OCI-LY7 (cell line): ENCODE data around the gene CORO2B. TPM values are rescaled to one million over a fixed set of nuclear protein-coding genes. Genes with fewer than 3 reads are reported as not detected.

ENCODE experiments used
- BruUV-seq: library from RNA; stranded (reverse); fragments of 400-500 nt; replicated peaks from 2 replicates; lab custom pipeline; 2021; lab: Mats Ljungman, UMichigan
- CTCF ChIA-PET: fragments of 300-600 bp; sonication (Branson Sonifier 250); formaldehyde crosslinking; loops from one replicate; lab custom pipeline; 2022; ENCODE audit warnings: antibody characterized with exemption; ENCODE audit not compliant: unreplicated experiment; lab: Charles Lee
- POLR2A ChIA-PET: fragments of 300-600 bp; sonication (Branson Sonifier 250); formaldehyde crosslinking; loops from one replicate; lab custom pipeline; 2022; ENCODE audit warnings: antibody characterized with exemption; lab: Charles Lee
- DNase-seq: peaks from one replicate; pipeline ENCODE4 v3.0.0-alpha.2; 2015; ENCODE audit warnings: low spot score
- H2AFZ ChIP-seq: fragments of 200-600 bp; sonication (generic), shearing (Covaris generic); 2 replicates; pipeline ENCODE4 v1.6.1; 2014; ENCODE audit warnings: mild to moderate bottlenecking, antibody characterized with exemption, low read length, moderate library complexity
- H3K27ac ChIP-seq: fragments of 200-600 bp; sonication (generic); 2 replicates; pipeline ENCODE4 v1.5.1; 2014; ENCODE audit warnings: mixed run types, low read depth, mild to moderate bottlenecking, moderate library complexity, low read length, inconsistent platforms; ENCODE audit not compliant: poor library complexity, severe bottlenecking
- H3K36me3 ChIP-seq: fragments of 200-600 bp; sonication (generic); 2 replicates; pipeline ENCODE4 v1.6.1; 2014; ENCODE audit warnings: mild to moderate bottlenecking, antibody characterized with exemption, low read length, moderate library complexity, mixed read lengths; ENCODE audit not compliant: insufficient read depth
- H3K4me1 ChIP-seq: fragments of 200-600 bp; sonication (generic); 2 replicates; pipeline ENCODE4 v1.5.1; 2014; ENCODE audit warnings: mild to moderate bottlenecking, low read length; ENCODE audit not compliant: insufficient read depth, poor library complexity, severe bottlenecking
- H3K4me2 ChIP-seq: fragments of 200-600 bp; sonication (generic); 2 replicates; pipeline ENCODE4 v1.6.1; 2014; ENCODE audit warnings: mild to moderate bottlenecking, low read length
- H3K4me3 ChIP-seq: fragments of 200-600 bp; sonication (generic); 2 replicates; pipeline ENCODE4 v1.5.1; 2014; ENCODE audit warnings: mild to moderate bottlenecking, low read depth, low read length; ENCODE audit not compliant: poor library complexity, severe bottlenecking
- H3K79me2 ChIP-seq: fragments of 200-600 bp; sonication (generic); 2 replicates; pipeline ENCODE4 v1.6.1; 2016; ENCODE audit warnings: low read depth, mild to moderate bottlenecking, low read length, moderate library complexity, mixed read lengths; ENCODE audit not compliant: insufficient read depth
- H3K9me2 ChIP-seq: fragments of 200-600 bp; sonication (generic); 2 replicates; pipeline ENCODE4 v1.6.1; 2016; ENCODE audit warnings: mild to moderate bottlenecking, low read length, mixed read lengths; ENCODE audit not compliant: insufficient read depth
- H3K9me3 ChIP-seq: fragments of 200-600 bp; sonication (generic); 2 replicates; pipeline ENCODE4 v1.6.1; 2014; ENCODE audit warnings: mild to moderate bottlenecking, mixed run types, low read length, mixed read lengths
- H4K20me1 ChIP-seq: fragments of 200-600 bp; sonication (generic); 2 replicates; pipeline ENCODE4 v1.6.1; 2014; ENCODE audit warnings: mild to moderate bottlenecking, antibody characterized with exemption, low read length, moderate library complexity, mixed read lengths; ENCODE audit not compliant: insufficient read depth
- EZH2phosphoT487 ChIP-seq: fragments of 200-600 bp; sonication (generic); IDR thresholded peaks from 2 replicates; pipeline ENCODE4 v1.6.1; 2018; ENCODE audit warnings: low read depth, borderline replicate concordance, mild to moderate bottlenecking, mixed run types, antibody characterized with exemption, low read length, moderate library complexity, mixed read lengths
- intact Hi-C: fragments of 100-400 bp; cut with micrococcal nuclease; formaldehyde crosslinking; loops from one replicate; pipeline ENCODE4 v1.10.0; 2022; ENCODE audit not compliant: unreplicated experiment
- total RNA-seq, 2 experiments: library from RNA; depleted of rRNA in 1 of 2; stranded (reverse); fragments of >200 nt in 1 of 2; shearing (Covaris generic) in 1 of 2; gene quantifications; 2 replicates each; pipeline ENCODE4 v1.2.3, GENCODE V29; 2014 to 2022
- TF ChIP-seq, protein P1 (sequence below): fragments of 200-600 bp; sonication (generic); conservative IDR thresholded peaks from 2 replicates; pipeline ENCODE4 v1.5.1; 2014; ENCODE audit warnings: mild to moderate bottlenecking, antibody characterized with exemption, low read length, moderate library complexity, mixed read lengths

The CORO2B gene
- total RNA-seq, 2 experiments from 2014 or later, result 7.4 to 12.5 TPM

DNA sequence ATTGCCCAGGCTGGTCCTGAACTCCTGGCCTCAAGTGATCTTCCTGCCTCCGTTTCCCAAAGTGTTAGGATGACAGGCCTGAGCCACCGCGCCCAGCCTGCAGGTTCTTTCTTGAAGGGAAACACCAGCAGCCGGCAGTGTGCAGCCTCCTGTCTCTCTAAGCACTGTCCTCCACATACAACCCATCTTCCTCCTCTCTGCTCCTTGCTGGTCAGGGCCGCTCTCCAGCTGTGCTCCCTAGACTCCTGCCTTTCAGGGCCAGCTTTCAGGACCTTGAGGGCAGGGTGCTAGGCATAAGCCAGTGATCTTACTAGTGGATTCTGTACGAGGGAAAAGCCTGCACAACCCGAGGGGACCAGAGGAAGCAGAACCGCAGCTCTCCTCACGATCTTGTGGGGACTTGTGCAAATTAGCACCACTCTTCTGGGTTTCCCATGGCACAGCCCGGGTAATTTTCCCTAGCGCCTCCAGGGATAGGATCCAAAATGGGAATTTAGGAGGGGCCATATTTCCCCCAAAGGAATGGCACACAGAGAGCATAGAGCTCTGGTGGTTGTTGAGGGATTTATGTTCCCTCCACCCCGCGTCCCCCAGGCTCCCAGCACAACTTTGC, 18.2 kb upstream of the CORO2B start:
- TF ChIP-seq, protein P1, sequence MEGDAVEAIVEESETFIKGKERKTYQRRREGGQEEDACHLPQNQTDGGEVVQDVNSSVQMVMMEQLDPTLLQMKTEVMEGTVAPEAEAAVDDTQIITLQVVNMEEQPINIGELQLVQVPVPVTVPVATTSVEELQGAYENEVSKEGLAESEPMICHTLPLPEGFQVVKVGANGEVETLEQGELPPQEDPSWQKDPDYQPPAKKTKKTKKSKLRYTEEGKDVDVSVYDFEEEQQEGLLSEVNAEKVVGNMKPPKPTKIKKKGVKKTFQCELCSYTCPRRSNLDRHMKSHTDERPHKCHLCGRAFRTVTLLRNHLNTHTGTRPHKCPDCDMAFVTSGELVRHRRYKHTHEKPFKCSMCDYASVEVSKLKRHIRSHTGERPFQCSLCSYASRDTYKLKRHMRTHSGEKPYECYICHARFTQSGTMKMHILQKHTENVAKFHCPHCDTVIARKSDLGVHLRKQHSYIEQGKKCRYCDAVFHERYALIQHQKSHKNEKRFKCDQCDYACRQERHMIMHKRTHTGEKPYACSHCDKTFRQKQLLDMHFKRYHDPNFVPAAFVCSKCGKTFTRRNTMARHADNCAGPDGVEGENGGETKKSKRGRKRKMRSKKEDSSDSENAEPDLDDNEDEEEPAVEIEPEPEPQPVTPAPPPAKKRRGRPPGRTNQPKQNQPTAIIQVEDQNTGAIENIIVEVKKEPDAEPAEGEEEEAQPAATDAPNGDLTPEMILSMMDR, result peak; percentile 38; the same call in 1 of the 2 replicates
- no peak for TF ChIP-seq EZH2phosphoT487
- H3K4me2 ChIP-seq, result peak overlapping the region; percentile 84
- peaks cover 14% of the 10 kb centered on the region; the same call in 1 of the 2 replicates for H3K79me2 ChIP-seq
- H2AFZ ChIP-seq, result no peak overlapping the region; the same call in 1 of the 2 replicates
- H3K36me3 ChIP-seq, result peaks cover 2% of the 10 kb centered on the region; the same call in 1 of the 2 replicates
- no peaks in the 10 kb centered on the region for H3K9me2 ChIP-seq
- no TSS peak for BruUV-seq
- H3K4me3 ChIP-seq, result peak overlapping the region; percentile 78
- intact Hi-C loops, result loop anchor here (1.0 kb wide), 1 partner anchor 91 kb away; no protein-coding TSS in a partner anchor
- peak overlapping the region; percentile 66 for H3K27ac ChIP-seq
- no peaks in the 10 kb centered on the region for H3K9me3 ChIP-seq
- ChIA-PET POLR2A (interaction anchor here (0.9 to 1.9 kb wide), 4 partner anchors 11 to 113 kb away, joined by 3 to 5 read pairs (median 4); no protein-coding TSS in a partner anchor), CTCF (interaction anchor here (0.7 to 1.7 kb wide), 5 partner anchors 11 to 113 kb away, joined by 3 to 12 read pairs (median 4); no protein-coding TSS in a partner anchor)
- H4K20me1 ChIP-seq, result no peaks in the 10 kb centered on the region
- peaks cover 32% of the 10 kb centered on the region for H3K4me1 ChIP-seq
- DNase-seq, result peak; percentile 60

DNA sequence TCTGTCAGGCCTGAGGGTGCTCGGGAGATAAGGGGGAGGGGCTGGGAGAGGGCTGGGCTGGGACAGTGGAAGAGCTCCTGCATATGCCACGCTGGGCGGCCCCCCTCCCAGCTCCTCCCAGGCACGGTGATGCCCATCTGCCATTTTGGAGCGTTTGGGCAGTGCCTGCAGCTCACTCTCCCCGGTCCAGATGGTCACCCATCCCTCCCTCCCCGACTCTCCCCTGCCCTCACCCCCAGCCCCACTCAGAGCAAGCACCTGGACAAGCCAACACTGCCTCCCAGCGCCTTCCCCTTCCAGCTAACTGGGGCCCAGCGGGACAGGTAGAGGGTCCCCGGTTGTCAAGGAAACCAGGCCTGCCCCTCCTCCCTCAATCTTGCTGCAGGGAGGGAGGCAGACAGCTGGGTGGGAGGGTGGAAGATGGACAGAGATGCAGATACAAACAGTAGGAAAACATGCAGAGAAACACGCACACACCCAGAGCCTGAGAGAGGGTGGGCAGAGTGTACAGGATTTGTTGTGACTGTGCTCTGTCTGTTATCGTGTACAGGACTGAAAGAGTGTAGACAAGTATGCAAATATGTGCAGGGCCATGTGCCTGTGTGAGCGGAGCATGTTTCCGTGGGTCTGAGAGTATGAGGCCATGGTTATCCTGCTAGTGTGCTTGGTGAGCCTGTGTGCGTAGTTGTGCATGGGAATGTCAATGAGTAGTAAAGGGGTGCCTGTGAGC, 17.5 kb upstream of the CORO2B start:
- Histone ChIP-seq H3K9me2 (no peaks in the 10 kb centered on the region), H3K4me2 (peak overlapping the region; percentile 84), H3K4me3 (peak overlapping the region; percentile 78), H4K20me1 (no peaks in the 10 kb centered on the region), H3K36me3 (peaks cover 6% of the 10 kb centered on the region; the same call in 1 of the 2 replicates), H3K9me3 (no peaks in the 10 kb centered on the region), H3K27ac (peak overlapping the region; percentile 66), H3K4me1 (peaks cover 31% of the 10 kb centered on the region), H2AFZ (no peak overlapping the region; the same call in 1 of the 2 replicates), H3K79me2 (peaks cover 14% of the 10 kb centered on the region; the same call in 1 of the 2 replicates)
- TF ChIP-seq, protein P1, result no peak
- no peak for TF ChIP-seq EZH2phosphoT487
- DNase-seq, result peak; percentile 43
- ChIA-PET POLR2A (interaction anchor here (0.9 kb wide), 1 partner anchor 11 kb away, joined by 3 read pairs; no protein-coding TSS in a partner anchor), CTCF (interaction anchor here (0.7 to 1.0 kb wide), 2 partner anchors 19 to 111 kb away, joined by 3 to 4 read pairs; no protein-coding TSS in a partner anchor)
- BruUV-seq, result no TSS peak
- intact Hi-C loops, result no loop called here
